HepG2 (cell line): ENCODE data around the gene ETF1. TPM values are rescaled to one million over a fixed set of nuclear protein-coding genes. Genes with fewer than 3 reads are reported as not detected.

Experiments
- ATAC-seq: fragments of 200-7000 bp; cut with Tn5 transposase; 3 replicates; pipeline ENCODE4 v1.9.1; 2020; ENCODE audit warnings: mild to moderate bottlenecking, moderate library complexity
- BruUV-seq: library from RNA; stranded (reverse); fragments of 400-500 nt; replicated peaks from 2 replicates; lab custom pipeline; 2021; lab: Mats Ljungman, UMichigan
- CTCF ChIA-PET: fragments of 300-600 bp; formaldehyde crosslinking; extraction: SDS; loops from one replicate; lab custom pipeline; 2021; ENCODE audit warnings: low total read pairs, inconsistent platforms, low intra/inter-chr PET ratio; lab: Yijun Ruan, JAX
- POLR2A ChIA-PET: fragments of 350-600 bp; sonication (Branson Sonifier 250); formaldehyde crosslinking; loops from one replicate; lab custom pipeline; 2020; ENCODE audit warnings: antibody characterized with exemption, inconsistent platforms; lab: Yijun Ruan, JAX
- DNase-seq: peaks from one replicate; pipeline ENCODE4 v3.0.0-alpha.2; 2015; ENCODE audit warnings: low spot score
- FAIRE-seq: peaks from 3 replicates; lab custom pipeline; 2011; peaks lifted over from hg19 to GRCh38; lab: Jason Lieb, UNC
- H2AFZ ChIP-seq: one replicate; pipeline ENCODE4 v1.6.1; 2011; ENCODE audit warnings: low read length, inconsistent platforms
- H3K27ac ChIP-seq: fragments of 300-600 bp; 3 replicates; pipeline ENCODE4 v1.8.0; 2011; ENCODE audit warnings: mixed run types, mild to moderate bottlenecking, mixed read lengths, low read length, inconsistent platforms; ENCODE audit not compliant: insufficient read depth; ENCODE audit errors: extremely low read length
- H3K27me3 ChIP-seq, 2 experiments: fragments of 200-600 bp in 1 of 2; 2 replicates in 1 of 2; 3 replicates in 1 of 2; pipeline versions ENCODE4 v1.6.0 to v1.8.0; 2011; ENCODE audit warnings: low read length in 2 of 2, mild to moderate bottlenecking in 2 of 2, moderate library complexity in 2 of 2, inconsistent platforms in 1 of 2; ENCODE audit not compliant: insufficient read depth in 2 of 2, control insufficient read depth in 1 of 2
- H3K36me3 ChIP-seq, 2 experiments: fragments of 200-600 bp in 1 of 2; replicated peaks in 1 of 2; 2 replicates in 1 of 2; 3 replicates in 1 of 2; pipeline versions ENCODE4 v1.5.1 to v1.8.0; 2011; ENCODE audit warnings: low read length in 2 of 2, inconsistent platforms in 1 of 2; ENCODE audit not compliant: insufficient read depth in 2 of 2, control insufficient read depth in 1 of 2
- H3K4me1 ChIP-seq: 2 replicates; pipeline ENCODE4 v1.5.1; 2012; ENCODE audit warnings: low read length, inconsistent platforms; ENCODE audit not compliant: insufficient read depth
- H3K4me2 ChIP-seq: 2 replicates; pipeline ENCODE4 v1.6.0; 2011; ENCODE audit warnings: low read depth, low read length, inconsistent platforms
- H3K4me3 ChIP-seq, 3 experiments: fragments of 200-600 bp in 1 of 3; sonication (generic), shearing (Covaris generic) in 1 of 3; replicated peaks in 1 of 3; 2 replicates each; pipeline ENCODE4 v1.5.1; 2011 to 2016; ENCODE audit warnings: low read length in 3 of 3, inconsistent platforms in 2 of 3, low read depth in 2 of 3, mild to moderate bottlenecking in 2 of 3, control low read depth in 1 of 3, mixed read lengths in 1 of 3; ENCODE audit not compliant: insufficient read depth in 1 of 3
- H3K79me2 ChIP-seq: one replicate; pipeline ENCODE4 v1.6.1; 2011; ENCODE audit warnings: low read length, inconsistent platforms; ENCODE audit not compliant: insufficient read depth
- H3K9ac ChIP-seq: 2 replicates; pipeline ENCODE4 v1.6.0; 2011; ENCODE audit warnings: mild to moderate bottlenecking, low read depth, low read length, inconsistent platforms; ENCODE audit not compliant: insufficient read depth
- H3K9me3 ChIP-seq: 2 replicates; pipeline ENCODE4 v1.5.1; 2012; ENCODE audit warnings: mild to moderate bottlenecking, low read length
- H4K20me1 ChIP-seq: 2 replicates; pipeline ENCODE4 v1.6.0; 2011; ENCODE audit warnings: inconsistent platforms, mild to moderate bottlenecking, low read length, moderate library complexity; ENCODE audit not compliant: insufficient read depth
- CHCHD3 ChIP-seq: sonication (generic); formaldehyde crosslinking; IDR thresholded peaks from 2 replicates; pipeline ENCODE4 v1.8.0; 2022; ENCODE audit warnings: mild to moderate bottlenecking, missing genetic modification reagents, moderate library complexity
- FOXJ3 ChIP-seq: sonication (generic); formaldehyde crosslinking; IDR thresholded peaks from 2 replicates; pipeline ENCODE4 v1.4.0; 2020; ENCODE audit warnings: missing genetic modification reagents, mild to moderate bottlenecking, borderline replicate concordance
- PCBP2 ChIP-seq: fragments of 200-400 bp; formaldehyde crosslinking; optimal IDR thresholded peaks from 2 replicates; pipeline ENCODE3; 2018; ENCODE audit warnings: low read length, low read depth; ENCODE audit not compliant: poor library complexity, severe bottlenecking
- REL ChIP-seq: sonication (generic); formaldehyde crosslinking; conservative IDR thresholded peaks from 2 replicates; pipeline ENCODE4 v1.8.0; 2022; ENCODE audit warnings: mild to moderate bottlenecking, missing genetic modification reagents, moderate library complexity
- SAP130 ChIP-seq: IDR thresholded peaks from 2 replicates; pipeline ENCODE4 v1.6.1; 2016; ENCODE audit warnings: low read depth
- STAG1 ChIP-seq: sonication (generic); formaldehyde crosslinking; IDR thresholded peaks from 2 replicates; pipeline ENCODE4 v1.4.0; 2020; ENCODE audit warnings: missing genetic modification reagents
- ZIK1 ChIP-seq: sonication (generic); formaldehyde crosslinking; IDR thresholded peaks from 2 replicates; pipeline ENCODE4 v1.5.0; 2020; ENCODE audit warnings: mild to moderate bottlenecking, low read depth, missing genetic modification reagents, borderline replicate concordance
- ZNF224 ChIP-seq: sonication (generic); formaldehyde crosslinking; IDR thresholded peaks from 2 replicates; pipeline ENCODE4 v1.5.0; 2020; ENCODE audit warnings: mild to moderate bottlenecking, missing genetic modification reagents
- ZNF44 ChIP-seq: sonication (generic); formaldehyde crosslinking; IDR thresholded peaks from 2 replicates; pipeline ENCODE4 v1.5.1; 2020; ENCODE audit warnings: mild to moderate bottlenecking, missing genetic modification reagents
- ZNF883 ChIP-seq: sonication (generic); formaldehyde crosslinking; IDR thresholded peaks from 2 replicates; pipeline ENCODE4 v1.5.1; 2020; ENCODE audit warnings: mild to moderate bottlenecking, missing genetic modification reagents; ENCODE audit errors: not compliant biosample characterization
- WGBS: methylation state at CpG from one replicate; pipeline ENCODE4 v1.1.6; 2017; ENCODE audit warnings: low lambda C conversion rate; 5-methylcytosine and 5-hydroxymethylcytosine counted together
- in situ Hi-C: cut with HindIII; loops from 2 replicates; pipeline ENCODE4 v1.10.0; 2017; ENCODE audit warnings: low pct_unique_long_range_greater_than_20kb; ENCODE audit not compliant: extremely low pct_ligation_motif_present
- intact Hi-C: fragments of 100-400 bp; cut with micrococcal nuclease; formaldehyde crosslinking; loops from one replicate; pipeline ENCODE4 v1.10.0; 2022; ENCODE audit not compliant: unreplicated experiment
- polyA plus RNA-seq, 8 experiments: library from polyadenylated mRNA; depleted of rRNA in 3 of 8; stranded (reverse) in 7 of 8; unstranded in 1 of 8; fragments of >200 nt; fragmentation: Illumina TruSeq in 4 of 8; extraction: Trizol in 4 of 8; gene quantifications; 2 replicates each; pipeline versions ENCODE4 v1.2.1 to v1.2.3, GENCODE V29; 2011 to 2016; ENCODE audit warnings: low read depth in 4 of 8, missing spikeins in 1 of 8, mixed read lengths in 1 of 8; ENCODE audit not compliant: insufficient read depth in 1 of 8
- total RNA-seq, 5 experiments: library from RNA; depleted of rRNA; stranded (reverse); fragments of >200 nt; fragmentation: Illumina TruSeq; extraction: Trizol; gene quantifications; 2 replicates each; pipeline ENCODE4 v1.2.3, GENCODE V29; 2016; ENCODE audit warnings: low read depth in 1 of 5
- TF ChIP-seq, protein P1 (sequence below): sonication (generic); formaldehyde crosslinking; conservative IDR thresholded peaks from 2 replicates; pipeline ENCODE4 v1.5.0; 2020; ENCODE audit warnings: missing genetic modification reagents
- TF ChIP-seq, protein P2 (sequence below): sonication (generic); formaldehyde crosslinking; IDR thresholded peaks from 2 replicates; pipeline ENCODE4 v1.4.0; 2020; ENCODE audit warnings: missing genetic modification reagents
- TF ChIP-seq, protein P3 (sequence below): IDR thresholded peaks from 2 replicates; pipeline ENCODE4 v1.6.1; 2016; ENCODE audit warnings: mild to moderate bottlenecking, missing biosample characterization, missing genetic modification reagents
- TF ChIP-seq, protein P4 (sequence below): sonication (generic); formaldehyde crosslinking; IDR thresholded peaks from 2 replicates; pipeline ENCODE4 v1.4.0; 2020; ENCODE audit warnings: missing genetic modification reagents
- TF ChIP-seq, protein P5 (sequence below): sonication (generic); formaldehyde crosslinking; IDR thresholded peaks from 2 replicates; pipeline ENCODE4 v1.4.0; 2020; ENCODE audit warnings: missing genetic modification reagents, borderline replicate concordance

The ETF1 gene
- total and polyA plus RNA-seq, 2 of the 13 experiments (the other 11 are each of a cell fraction or from before 2014, with no cell fraction given), result 52.1 to 184 TPM

DNA sequence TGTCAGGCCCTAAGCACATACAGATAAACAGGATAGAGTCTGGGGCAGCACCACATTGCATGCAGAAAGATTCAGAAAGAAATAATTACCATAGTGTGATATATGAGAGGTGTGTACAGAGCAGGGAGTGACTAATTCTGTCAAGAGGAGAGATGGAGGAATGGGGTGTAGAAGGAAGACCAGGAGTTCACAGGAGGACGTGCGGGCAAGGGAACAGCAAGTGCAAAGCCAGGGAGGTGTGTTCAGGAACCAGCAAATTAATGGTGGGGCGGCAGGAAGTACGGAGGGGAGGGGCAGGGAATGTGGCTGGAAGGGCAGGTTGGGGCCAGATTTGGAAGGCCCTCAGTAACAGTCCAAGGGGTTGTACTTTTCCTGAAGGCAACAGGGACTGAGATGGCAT, 60.4 kb downstream of the ETF1 start (continued):
- TF ChIP-seq SAP130, result no peak
- TF ChIP-seq, protein P1, sequence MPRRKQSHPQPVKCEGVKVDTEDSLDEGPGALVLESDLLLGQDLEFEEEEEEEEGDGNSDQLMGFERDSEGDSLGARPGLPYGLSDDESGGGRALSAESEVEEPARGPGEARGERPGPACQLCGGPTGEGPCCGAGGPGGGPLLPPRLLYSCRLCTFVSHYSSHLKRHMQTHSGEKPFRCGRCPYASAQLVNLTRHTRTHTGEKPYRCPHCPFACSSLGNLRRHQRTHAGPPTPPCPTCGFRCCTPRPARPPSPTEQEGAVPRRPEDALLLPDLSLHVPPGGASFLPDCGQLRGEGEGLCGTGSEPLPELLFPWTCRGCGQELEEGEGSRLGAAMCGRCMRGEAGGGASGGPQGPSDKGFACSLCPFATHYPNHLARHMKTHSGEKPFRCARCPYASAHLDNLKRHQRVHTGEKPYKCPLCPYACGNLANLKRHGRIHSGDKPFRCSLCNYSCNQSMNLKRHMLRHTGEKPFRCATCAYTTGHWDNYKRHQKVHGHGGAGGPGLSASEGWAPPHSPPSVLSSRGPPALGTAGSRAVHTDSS, result no peak
- TF ChIP-seq, protein P2, sequence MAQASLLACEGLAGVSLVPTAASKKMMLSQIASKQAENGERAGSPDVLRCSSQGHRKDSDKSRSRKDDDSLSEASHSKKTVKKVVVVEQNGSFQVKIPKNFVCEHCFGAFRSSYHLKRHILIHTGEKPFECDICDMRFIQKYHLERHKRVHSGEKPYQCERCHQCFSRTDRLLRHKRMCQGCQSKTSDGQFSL, result no peak

DNA sequence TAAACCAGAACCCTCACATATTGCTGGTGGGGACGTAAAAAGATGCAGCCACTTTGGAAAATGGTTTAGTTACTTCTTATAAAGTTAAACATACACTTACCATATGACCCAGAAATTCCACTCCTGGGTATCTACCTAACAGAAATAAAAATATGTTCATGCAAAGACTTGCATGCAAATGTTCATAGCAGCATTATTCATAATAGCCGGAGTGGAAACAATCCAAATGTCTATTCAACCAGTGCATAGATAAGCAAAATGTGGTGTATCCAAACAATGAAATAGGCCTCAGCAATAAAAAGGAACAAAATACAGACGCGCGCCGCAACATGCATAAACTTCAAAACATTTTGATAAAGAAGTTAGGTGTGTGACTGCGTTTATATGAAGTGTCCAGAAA, 66.1 kb downstream of the ETF1 start:
- intact Hi-C loops, result no loop called here
- H3K79me2 ChIP-seq, result no peaks in the 10 kb centered on the region
- no peak for ATAC-seq
- peaks cover 27% of the 10 kb centered on the region for H3K4me1 ChIP-seq
- in situ Hi-C loops, result no loop called here
- no peak overlapping the region for H3K27ac ChIP-seq
- H3K27me3 ChIP-seq, result peaks cover 0 to 2% of the 10 kb centered on the region in 2 experiments; a peak in 2 of 5 replicates
- WGBS, result 79% methylated on average over 7 of the region's 7 CpGs
- H3K4me2 ChIP-seq, result no peak overlapping the region
- H4K20me1 ChIP-seq, result no peaks in the 10 kb centered on the region
- H3K36me3 ChIP-seq, result no peaks in the 10 kb centered on the region
- no peaks in the 10 kb centered on the region for H3K9me3 ChIP-seq
- BruUV-seq, result no TSS peak
- POLR2A ChIA-PET, result interaction anchor here (1.1 kb wide), 1 partner anchor 11 kb away, joined by 3 read pairs; no protein-coding TSS in a partner anchor
- H3K9ac ChIP-seq, result no peak overlapping the region
- DNase-seq, result no peak
- FAIRE-seq, result no peak
- H3K4me3 ChIP-seq, result no peak overlapping the region
- no peak overlapping the region for H2AFZ ChIP-seq
- CTCF ChIA-PET, result no interaction called here
- TF ChIP-seq ZIK1 (CRISPR knock-in tag) (no peak), FOXJ3 (no peak), ZNF44 (CRISPR knock-in tag) (no peak), ZNF224 (CRISPR knock-in tag) (no peak), ZNF883 (CRISPR knock-in tag) (no peak), STAG1 (no peak), CHCHD3 (no peak), REL (CRISPR knock-in tag) (no peak), PCBP2 (no peak)
- TF ChIP-seq, protein P3, sequence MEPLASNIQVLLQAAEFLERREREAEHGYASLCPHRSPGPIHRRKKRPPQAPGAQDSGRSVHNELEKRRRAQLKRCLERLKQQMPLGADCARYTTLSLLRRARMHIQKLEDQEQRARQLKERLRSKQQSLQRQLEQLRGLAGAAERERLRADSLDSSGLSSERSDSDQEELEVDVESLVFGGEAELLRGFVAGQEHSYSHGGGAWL (CRISPR knock-in tag), result no peak
- TF ChIP-seq, protein P4, sequence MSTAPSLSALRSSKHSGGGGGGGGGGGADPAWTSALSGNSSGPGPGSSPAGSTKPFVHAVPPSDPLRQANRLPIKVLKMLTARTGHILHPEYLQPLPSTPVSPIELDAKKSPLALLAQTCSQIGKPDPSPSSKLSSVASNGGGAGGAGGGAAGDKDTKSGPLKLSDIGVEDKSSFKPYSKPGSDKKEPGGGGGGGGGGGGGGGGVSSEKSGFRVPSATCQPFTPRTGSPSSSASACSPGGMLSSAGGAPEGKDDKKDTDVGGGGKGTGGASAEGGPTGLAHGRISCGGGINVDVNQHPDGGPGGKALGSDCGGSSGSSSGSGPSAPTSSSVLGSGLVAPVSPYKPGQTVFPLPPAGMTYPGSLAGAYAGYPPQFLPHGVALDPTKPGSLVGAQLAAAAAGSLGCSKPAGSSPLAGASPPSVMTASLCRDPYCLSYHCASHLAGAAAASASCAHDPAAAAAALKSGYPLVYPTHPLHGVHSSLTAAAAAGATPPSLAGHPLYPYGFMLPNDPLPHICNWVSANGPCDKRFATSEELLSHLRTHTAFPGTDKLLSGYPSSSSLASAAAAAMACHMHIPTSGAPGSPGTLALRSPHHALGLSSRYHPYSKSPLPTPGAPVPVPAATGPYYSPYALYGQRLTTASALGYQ, result no peak
- TF ChIP-seq, protein P5, sequence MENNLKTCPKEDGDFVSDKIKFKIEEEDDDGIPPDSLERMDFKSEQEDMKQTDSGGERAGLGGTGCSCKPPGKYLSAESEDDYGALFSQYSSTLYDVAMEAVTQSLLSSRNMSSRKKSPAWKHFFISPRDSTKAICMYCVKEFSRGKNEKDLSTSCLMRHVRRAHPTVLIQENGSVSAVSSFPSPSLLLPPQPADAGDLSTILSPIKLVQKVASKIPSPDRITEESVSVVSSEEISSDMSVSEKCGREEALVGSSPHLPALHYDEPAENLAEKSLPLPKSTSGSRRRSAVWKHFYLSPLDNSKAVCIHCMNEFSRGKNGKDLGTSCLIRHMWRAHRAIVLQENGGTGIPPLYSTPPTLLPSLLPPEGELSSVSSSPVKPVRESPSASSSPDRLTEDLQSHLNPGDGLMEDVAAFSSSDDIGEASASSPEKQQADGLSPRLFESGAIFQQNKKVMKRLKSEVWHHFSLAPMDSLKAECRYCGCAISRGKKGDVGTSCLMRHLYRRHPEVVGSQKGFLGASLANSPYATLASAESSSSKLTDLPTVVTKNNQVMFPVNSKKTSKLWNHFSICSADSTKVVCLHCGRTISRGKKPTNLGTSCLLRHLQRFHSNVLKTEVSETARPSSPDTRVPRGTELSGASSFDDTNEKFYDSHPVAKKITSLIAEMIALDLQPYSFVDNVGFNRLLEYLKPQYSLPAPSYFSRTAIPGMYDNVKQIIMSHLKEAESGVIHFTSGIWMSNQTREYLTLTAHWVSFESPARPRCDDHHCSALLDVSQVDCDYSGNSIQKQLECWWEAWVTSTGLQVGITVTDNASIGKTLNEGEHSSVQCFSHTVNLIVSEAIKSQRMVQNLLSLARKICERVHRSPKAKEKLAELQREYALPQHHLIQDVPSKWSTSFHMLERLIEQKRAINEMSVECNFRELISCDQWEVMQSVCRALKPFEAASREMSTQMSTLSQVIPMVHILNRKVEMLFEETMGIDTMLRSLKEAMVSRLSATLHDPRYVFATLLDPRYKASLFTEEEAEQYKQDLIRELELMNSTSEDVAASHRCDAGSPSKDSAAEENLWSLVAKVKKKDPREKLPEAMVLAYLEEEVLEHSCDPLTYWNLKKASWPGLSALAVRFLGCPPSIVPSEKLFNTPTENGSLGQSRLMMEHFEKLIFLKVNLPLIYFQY, result no peak
